HG03439 (cell line): ENCODE results near the gene OR10A7.
A peak's percentile ranks its signal among the peaks of the same experiment; 100 is the strongest.
"Not testable (repeated sequence)": the region's sequence is repeated elsewhere in the genome, so short reads cannot be mapped to it uniquely, and the experiment has no call there.

Experiments
- ATAC-seq: cut with Tn5 transposase; IDR thresholded peaks from one replicate; pipeline ENCODE4 v1.9.1; 2021; ENCODE audit warnings: mild to moderate bottlenecking, moderate library complexity; ENCODE audit not compliant: unreplicated experiment

The OR10A7 gene

DNA sequence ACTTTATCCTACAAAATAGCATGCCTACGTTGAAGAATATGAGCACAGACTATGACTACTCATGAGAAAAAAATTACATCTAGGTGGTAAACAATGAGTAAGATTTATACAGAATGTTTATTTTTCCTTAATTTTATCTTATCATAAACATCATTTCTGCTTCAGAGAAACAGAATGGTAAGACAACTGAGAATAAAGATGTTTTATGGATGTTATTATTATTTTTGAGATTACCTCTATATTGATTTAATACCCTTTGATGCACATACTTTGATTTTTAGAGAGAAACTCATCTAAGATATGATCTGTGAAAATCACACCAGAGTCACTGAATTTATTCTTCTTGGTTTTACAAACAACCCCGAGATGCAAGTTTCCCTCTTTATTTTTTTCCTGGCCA lies at the start of gene OR10A7:
Gene OR10A7, plus strand, starts transcription at position 301 of the 400 bp plus-strand sequence. Its CDS starts 0 bp downstream, at position 301.
- no peak for ATAC-seq

DNA sequence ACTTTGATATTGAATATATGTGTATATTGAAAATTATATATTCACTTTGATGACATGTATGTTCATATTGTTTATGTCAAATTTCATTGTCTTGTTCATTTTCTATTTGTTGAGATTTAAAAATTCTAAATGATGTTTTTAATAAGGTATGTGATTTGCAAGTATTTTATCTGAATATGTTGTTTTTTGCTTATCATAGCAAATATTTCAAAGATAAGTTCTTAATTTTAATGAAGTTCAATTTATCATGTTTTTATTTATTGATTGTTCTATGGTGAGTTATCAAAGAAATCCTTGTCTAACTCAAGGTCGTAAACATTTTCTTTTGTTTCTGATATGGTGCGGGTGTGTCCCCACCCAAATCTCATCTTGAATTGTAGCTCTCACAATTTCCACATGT lies 49.4 kb upstream of the OR10A7 start:
- no peak for ATAC-seq

GRCh38 chr12:55171846-55172245 lies 49.0 kb upstream of the OR10A7 start:
- not testable (repeated sequence) for ATAC-seq

- ATAC-seq = no peak
Observed at GRCh38 chr12:55172686-55173085, 48.1 kb upstream of the OR10A7 start.

DNA sequence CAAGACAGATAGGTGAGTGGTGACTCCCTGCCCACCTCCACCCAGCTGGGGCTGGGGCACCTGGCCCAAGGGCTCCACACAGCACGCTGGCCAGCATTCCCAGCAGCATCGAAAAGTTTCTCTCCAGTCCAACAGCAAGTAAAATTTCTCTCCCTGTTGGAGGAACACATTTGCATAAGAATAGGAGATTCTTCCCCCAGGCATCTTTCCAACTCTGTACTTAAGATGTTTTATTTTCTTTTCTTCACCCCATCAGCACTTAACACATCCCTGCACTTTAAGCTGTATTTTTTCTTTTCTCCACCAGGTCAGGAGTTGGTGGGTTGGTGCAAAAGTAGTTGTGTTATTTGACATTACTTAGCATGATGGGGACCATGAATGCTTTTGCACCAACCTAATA lies 47.4 kb upstream of the OR10A7 start:
- no peak for ATAC-seq

DNA sequence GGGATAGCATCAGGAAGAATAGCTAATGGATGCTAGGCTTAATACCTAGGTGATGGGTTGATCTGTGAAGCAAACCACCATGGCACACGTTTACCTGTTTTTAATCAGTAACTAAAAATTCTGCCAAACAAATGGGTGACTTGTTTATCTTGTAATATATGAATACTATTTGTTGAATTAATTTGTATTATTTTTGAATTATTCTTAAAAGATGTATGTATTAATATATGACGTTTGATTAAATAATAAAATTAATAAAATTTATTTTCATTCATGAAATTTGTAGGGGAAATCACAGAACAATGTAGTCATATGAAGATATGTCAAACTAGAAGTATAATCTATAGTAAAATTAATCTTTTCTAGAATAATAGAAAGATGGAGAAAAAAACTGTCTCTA lies 32.3 kb upstream of the OR10A7 start:
- no peak for ATAC-seq

GRCh38 chr12:55188974-55189556 lies 31.8 kb upstream of the OR10A7 start:
- peak; percentile 86 for ATAC-seq

DNA sequence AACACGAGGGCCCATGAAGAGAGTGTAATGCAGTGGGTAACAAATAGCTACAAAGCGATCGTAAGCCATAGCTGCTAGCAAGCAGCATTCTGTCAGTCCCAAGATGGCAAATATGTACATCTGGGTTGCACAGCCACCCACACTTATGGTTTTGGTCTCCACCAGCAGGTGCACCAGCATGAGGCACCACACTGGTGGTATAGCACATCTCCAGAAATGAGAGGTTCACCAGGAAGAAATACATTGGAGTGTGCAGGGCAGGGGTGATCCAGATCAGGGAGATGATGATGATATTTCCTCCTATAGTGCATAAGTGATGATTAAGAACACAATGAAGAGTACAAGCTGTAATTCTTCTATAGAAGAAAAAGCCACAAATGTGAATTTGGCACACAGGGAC lies 26.4 kb upstream of the OR10A7 start:
- ATAC-seq = no peak

DNA sequence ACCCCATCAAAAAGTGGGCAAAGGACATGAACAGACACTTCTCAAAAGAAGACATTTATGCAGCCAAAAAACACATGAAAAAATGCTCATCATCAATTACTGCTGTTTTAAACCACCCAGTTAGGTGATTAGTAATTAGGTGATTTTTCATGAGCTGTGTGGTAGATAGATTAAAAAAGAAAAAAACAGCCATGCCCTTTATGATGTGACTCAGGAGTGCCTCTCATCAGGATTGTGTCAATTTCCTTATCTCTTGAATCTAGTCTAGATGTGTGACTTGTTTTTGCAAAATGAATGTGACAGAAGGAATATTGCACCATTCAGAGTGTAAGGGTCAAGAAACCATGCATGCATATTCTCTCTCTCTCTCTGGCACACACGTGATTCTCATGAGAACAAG lies 5.7 kb downstream of the OR10A7 start:
- no peak for ATAC-seq

DNA sequence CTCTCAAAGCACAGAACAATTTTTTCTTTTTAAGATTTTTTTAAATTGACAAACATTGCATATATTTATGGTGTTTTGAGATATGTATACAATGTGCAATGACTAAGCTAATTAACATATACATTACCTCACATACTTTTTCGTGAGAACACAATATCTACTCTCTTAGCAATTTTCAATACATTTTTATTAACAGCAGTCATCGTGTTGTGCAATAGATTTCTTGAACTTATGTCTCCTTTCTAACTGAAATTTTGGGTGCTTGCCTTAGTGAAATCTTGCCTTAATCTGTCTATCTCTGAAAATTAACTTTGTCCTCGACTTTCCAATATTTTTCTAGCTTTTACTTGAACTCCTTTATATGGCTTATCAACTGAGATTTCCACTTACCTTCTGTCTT lies 6.8 kb downstream of the OR10A7 start:
- ATAC-seq = no peak

- ATAC-seq = no peak
Observed at GRCh38 chr12:55244309-55244708, 23.5 kb downstream of the OR10A7 start, which contains the start of gene OR6C74. Gene OR6C74 (plus strand): TSS chr12:55244609. CDS start chr12:55247288, 2,679 bp downstream.

DNA sequence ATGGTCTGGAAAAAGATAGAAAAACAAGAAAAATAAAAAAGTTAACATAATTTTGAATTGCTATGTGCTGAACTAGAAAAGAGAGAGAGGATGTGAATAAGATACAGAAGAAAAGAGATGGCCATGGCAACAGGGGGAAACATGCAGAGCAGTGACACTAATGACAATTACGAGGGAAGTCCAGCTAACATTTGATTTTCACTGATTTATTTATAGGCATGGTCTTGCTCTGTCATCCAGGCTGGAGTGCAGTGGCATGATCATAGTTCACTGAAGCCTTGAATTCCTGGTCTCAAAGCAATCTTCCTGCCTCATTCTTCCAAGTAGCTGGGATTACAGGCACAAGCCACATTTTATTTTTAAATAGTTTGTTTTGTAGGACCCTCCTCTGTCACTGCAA lies 25.3 kb downstream of the OR10A7 start:
- ATAC-seq = no peak

- ATAC-seq = no peak
Observed at GRCh38 chr12:55250944-55251343, 30.1 kb downstream of the OR10A7 start.

DNA sequence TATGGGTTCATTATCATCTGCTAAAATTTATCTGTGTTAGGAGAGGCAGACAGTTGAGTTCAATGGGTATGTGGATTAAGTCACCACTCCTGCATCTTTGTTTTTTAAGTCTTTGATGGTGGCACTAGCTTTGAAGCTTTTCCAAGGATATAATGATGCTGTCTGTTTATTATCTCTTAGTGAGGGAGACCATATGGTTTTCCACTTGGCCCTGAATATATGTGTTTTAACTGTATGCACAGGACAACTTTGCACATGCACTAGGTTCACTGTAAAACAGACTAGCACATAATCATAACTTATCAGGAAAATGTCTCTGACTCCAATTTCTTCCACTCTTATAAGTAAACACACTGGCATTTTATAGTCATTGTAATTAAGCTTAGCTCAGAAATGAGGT lies 32.5 kb downstream of the OR10A7 start:
- ATAC-seq = no peak

DNA sequence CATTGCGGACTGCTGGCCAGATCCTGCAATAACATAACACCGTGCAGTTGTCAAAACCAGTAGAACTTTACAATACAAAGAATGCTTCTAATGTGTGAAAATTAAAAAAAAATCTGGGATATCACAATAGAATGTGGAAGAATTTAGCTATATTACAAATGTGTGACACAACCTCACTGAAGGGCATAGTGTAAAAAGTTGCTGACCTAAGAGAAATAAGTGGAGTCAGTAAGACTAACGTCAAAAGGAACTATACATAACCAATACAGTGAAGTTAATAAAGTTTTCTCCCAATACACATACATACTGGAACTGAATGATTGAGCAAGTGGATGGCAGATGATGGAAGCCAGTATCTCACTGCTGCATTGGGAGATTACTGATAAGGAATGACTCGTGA lies 36.0 kb downstream of the OR10A7 start:
- ATAC-seq = no peak

DNA sequence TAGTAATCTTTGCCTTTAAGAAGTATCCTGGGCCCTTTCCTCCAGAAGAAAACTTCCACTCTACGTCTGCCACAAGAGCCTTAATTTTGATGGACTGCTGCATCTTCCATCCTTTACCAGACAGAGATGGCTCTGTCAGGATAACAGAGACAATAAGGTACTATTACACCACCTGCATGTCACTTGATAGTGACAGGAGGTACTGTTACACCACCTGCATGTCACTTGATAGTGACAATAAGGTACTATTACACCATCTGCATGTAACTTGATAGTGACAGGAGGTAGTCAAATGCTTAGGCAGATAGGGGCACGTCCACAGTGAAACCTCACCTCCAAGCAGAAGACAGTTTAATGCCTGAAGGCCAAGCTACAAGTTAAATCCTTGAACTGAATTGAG lies 37.5 kb downstream of the OR10A7 start:
- ATAC-seq = no peak
